Ascending aorta (tissue), 2 donors: Measurements from ENCODE around the gene GABRP. TPM values are rescaled to one million over a fixed set of nuclear protein-coding genes. Genes with fewer than 3 reads are reported as not detected.

Experiments
- DNase-seq, 2 donors: peaks; one replicate each; pipeline ENCODE4 v3.0.0-alpha.2; 2019; ENCODE audit warnings: low spot score in 2 of 2
- H3K27ac ChIP-seq, 2 donors: fragments of 200-600 bp; sonication (generic); one replicate each; pipeline ENCODE4 v1.5.1; 2016 to 2017; ENCODE audit warnings: mild to moderate bottlenecking in 1 of 2
- H3K27me3 ChIP-seq: fragments of 200-600 bp; sonication (generic); one replicate; pipeline ENCODE4 v1.5.1; 2017
- H3K36me3 ChIP-seq, 2 donors: fragments of 200-600 bp; sonication (generic); one replicate each; pipeline ENCODE4 v1.5.1; 2016
- H3K4me1 ChIP-seq, 2 donors: fragments of 200-600 bp; sonication (generic); one replicate each; pipeline ENCODE4 v1.5.1; 2016 to 2017; ENCODE audit warnings: mild to moderate bottlenecking in 1 of 2
- H3K4me3 ChIP-seq, 2 donors: fragments of 200-600 bp; sonication (generic); one replicate each; pipeline ENCODE4 v1.5.1; 2016 to 2017; ENCODE audit warnings: mild to moderate bottlenecking in 1 of 2
- H3K9me3 ChIP-seq, 2 donors: fragments of 200-600 bp; sonication (generic); one replicate each; pipeline ENCODE4 v1.5.1; 2016
- CTCF ChIP-seq, 3 experiments: fragments of 200-600 bp in 2 of 3; fragments of 450-650 bp in 1 of 3; sonication (generic) in 2 of 3; IDR thresholded peaks; one replicate each; pipeline ENCODE4 v1.5.1; 2016 to 2019; ENCODE audit warnings: antibody characterized with exemption in 3 of 3, mild to moderate bottlenecking in 1 of 3, moderate library complexity in 1 of 3
- intact Hi-C: fragments of 100-400 bp; cut with DNase I; formaldehyde crosslinking; loops from one replicate; pipeline ENCODE4 v1.15.1; 2023
- total RNA-seq: library from RNA; depleted of rRNA; stranded (reverse); fragments of >200 nt; gene quantifications from one replicate; pipeline ENCODE4 v1.1.0, GENCODE V29; 2016

GABRP gene
- 0.43 TPM for total RNA-seq

- no peak within 1 kb of the TSS for H3K27ac ChIP-seq
These were observed at the start of gene GABRP for GRCh38 chr5:170783498-170784247. Gene GABRP (plus strand): TSS chr5:170783725. CDS start chr5:170788616, 4,891 bp downstream.

GRCh38 chr5:170736966-170737365 is 46.6 kb upstream of the GABRP start:
- no peak for TF ChIP-seq CTCF (IDR thresholded peaks at IDR 0.05)
- no peaks in the 10 kb centered on the region for H3K36me3 ChIP-seq
- H3K4me3 ChIP-seq, result no peak overlapping the region
- H3K27me3 ChIP-seq, result no peaks in the 10 kb centered on the region
- no peak overlapping the region for H3K27ac ChIP-seq
- peaks cover 0 to 4% of the 10 kb centered on the region in 2 donors for H3K9me3 ChIP-seq
- intact Hi-C loops, result no loop called here
- peak in 1 of 2 donors; percentile 8 for DNase-seq
- H3K4me1 ChIP-seq, result no peaks in the 10 kb centered on the region

More at GRCh38 chr5:170783498-170784247, at the start of gene GABRP:
- DNase-seq, result no peak
- no peaks in the 10 kb centered on the region for H3K27me3 ChIP-seq
- intact Hi-C loops, result no loop called here
- no peaks in the 10 kb centered on the region for H3K36me3 ChIP-seq
- no peak for TF ChIP-seq CTCF (IDR thresholded peaks at IDR 0.05)
- H3K4me3 ChIP-seq, result no peak within 1 kb of the TSS
- H3K9me3 ChIP-seq, result no peaks in the 10 kb centered on the region
- H3K4me1 ChIP-seq, result no peaks in the 10 kb centered on the region

GRCh38 chr5:170737591-170737990 is 45.9 kb upstream of the GABRP start:
- Histone ChIP-seq H3K9me3 (peaks cover 0 to 4% of the 10 kb centered on the region in 2 donors), H3K27me3 (no peaks in the 10 kb centered on the region), H3K36me3 (no peaks in the 10 kb centered on the region), H3K4me1 (no peaks in the 10 kb centered on the region), H3K27ac (no peak overlapping the region), H3K4me3 (no peak overlapping the region)
- intact Hi-C loops, result no loop called here
- no peak for TF ChIP-seq CTCF (IDR thresholded peaks at IDR 0.05)
- DNase-seq, result peak in 1 of 2 donors; percentile 2

DNA sequence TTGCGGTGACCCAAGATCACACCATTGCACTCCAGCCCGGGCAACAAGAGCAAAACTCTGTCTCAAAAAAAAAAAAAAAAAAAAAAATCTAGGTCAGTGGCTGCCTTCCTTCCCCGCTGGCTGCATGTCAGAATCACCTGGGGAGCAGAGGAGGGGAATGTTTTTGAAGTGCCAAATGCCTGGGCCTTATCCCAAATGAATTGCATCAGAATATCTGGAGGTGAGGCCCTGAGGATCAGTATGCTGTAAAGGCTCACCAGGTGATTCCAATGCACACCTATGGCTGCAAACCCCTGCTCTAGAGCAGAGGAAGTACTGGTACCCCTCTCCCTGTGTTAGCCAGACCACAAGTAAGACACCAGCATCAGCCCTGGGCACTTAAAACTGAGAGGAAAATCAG is 44.7 kb upstream of the GABRP start:
- H3K27me3 ChIP-seq, result no peaks in the 10 kb centered on the region
- no peak for TF ChIP-seq CTCF (IDR thresholded peaks at IDR 0.05)
- intact Hi-C loops, result no loop called here
- no peaks in the 10 kb centered on the region for H3K36me3 ChIP-seq
- H3K4me3 ChIP-seq, result no peak overlapping the region
- H3K27ac ChIP-seq, result no peak overlapping the region
- peaks cover 0 to 4% of the 10 kb centered on the region in 2 donors for H3K9me3 ChIP-seq
- H3K4me1 ChIP-seq, result no peaks in the 10 kb centered on the region
- DNase-seq, result peak in 1 of 2 donors; percentile 12

DNA sequence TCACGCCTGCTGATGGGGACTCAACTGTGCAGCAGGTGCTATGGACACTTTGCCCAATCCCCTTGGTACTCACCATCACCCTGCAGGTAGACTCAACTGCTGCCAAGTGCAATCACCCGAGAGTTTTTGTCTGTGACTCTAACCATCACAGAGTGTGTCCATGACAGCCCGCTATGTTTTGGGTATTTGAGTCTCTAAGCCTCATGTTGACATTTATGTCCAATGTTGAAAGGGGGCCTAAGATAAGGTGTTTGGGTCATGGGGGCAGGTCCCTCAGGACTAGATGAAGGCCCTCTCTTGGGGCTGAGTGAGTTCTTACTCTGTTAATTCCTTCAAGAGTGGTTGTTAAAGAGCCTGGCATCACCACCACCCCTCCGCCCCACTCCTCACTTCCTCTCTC is 44.1 kb upstream of the GABRP start:
- H3K9me3 ChIP-seq, result peaks cover 0 to 4% of the 10 kb centered on the region in 2 donors
- H3K27ac ChIP-seq, result no peak overlapping the region
- no peaks in the 10 kb centered on the region for H3K27me3 ChIP-seq
- peak in 1 of 2 donors; percentile 37 for DNase-seq
- peaks cover 0 to 4% of the 10 kb centered on the region in 2 donors for H3K4me1 ChIP-seq
- no peak for TF ChIP-seq CTCF (IDR thresholded peaks at IDR 0.05)
- H3K36me3 ChIP-seq, result no peaks in the 10 kb centered on the region
- H3K4me3 ChIP-seq, result no peak overlapping the region
- intact Hi-C loops, result no loop called here
